HuH-7 (cell line): ENCODE results near the gene NNMT.

Experiments
- DNase-seq: peaks from one replicate; pipeline ENCODE4 v3.0.0; 2011; ENCODE audit warnings: low spot score

The NNMT gene

DNA sequence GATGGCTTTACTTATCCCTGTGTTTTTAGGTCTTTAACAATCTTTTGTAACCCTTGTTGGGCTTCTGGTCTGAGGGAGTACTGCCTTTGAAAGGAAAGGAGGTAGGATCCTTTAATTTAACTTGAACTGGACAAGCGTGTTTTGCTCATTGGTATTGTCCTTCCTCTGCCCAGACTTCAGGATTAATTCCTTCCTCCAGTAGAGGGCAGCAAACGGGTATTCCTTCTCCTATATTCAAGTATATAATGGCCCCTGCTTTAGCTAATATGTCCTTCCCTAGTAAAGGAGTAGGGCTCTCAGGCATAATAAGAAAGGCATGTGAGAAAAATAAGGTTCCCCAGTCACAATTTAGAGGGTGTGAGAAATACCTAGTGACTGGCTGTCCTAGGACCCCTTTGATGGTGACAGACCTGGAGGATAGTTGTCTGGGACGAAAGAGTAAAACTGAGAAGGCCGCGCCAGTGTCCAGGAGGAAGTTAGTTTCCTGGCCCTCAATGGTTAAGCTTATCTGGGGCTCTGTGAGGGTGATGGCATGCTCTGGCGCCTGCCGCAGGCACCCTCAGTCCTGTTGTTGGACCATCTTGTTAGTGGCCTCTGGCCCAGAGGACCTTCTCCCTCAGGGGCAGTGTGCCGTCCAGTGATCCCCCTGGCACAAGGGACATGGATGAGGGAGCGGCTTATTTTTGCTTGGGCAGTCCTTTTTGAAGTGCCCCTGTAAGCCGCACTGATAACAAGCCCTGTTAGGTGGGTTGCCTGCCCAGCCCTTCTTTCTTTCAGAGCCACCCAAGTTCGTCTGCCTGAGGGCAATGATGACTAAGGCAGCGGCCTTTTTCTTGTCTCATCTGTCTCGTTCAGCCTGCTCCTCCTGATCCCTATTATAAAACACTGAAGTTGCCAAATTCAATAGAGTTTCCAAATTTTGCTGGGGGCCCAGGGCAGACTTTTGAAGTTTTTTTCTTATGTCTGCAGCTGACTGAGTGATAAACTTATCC lies 52.3 kb downstream of the NNMT start:
- DNase-seq = no peak

DNA sequence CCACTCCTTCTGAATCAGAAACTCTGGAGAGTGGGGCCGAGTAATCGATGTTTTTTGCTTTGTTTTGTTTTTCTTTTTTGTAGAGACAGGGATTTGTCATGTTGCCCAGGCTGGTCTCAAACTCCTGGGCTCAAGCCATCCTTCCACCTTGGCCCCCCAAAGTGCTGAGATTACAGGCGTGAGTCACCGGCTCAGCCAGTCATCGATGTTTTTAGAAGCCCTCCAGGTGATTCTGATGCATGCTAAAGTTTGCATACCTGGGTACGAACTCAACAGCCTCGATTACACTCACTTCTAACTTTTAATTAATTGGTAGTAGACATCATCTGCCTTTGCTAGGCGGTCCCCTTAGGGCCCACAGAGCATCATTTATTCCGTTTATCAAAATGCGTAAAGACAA lies 53.8 kb downstream of the NNMT start:
- no peak for DNase-seq

DNA sequence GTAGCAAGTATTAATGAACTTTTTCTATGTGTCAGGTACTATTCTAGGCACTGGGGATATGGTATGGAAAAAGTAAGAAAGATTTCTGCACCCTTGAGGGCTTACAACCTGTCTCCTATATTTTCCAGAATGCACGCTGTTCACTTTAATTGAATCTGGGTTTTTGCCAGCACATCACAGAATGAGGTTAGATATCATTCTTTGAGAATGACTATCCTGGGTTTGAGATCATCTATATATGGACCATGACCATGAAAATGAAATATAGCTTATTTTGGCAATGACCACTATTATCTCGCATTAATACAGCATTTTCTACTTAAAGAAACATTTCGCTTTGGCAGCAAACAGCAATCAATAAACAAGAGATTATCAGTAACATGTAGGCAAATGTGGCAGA lies 57.2 kb downstream of the NNMT start:
- no peak for DNase-seq

DNA sequence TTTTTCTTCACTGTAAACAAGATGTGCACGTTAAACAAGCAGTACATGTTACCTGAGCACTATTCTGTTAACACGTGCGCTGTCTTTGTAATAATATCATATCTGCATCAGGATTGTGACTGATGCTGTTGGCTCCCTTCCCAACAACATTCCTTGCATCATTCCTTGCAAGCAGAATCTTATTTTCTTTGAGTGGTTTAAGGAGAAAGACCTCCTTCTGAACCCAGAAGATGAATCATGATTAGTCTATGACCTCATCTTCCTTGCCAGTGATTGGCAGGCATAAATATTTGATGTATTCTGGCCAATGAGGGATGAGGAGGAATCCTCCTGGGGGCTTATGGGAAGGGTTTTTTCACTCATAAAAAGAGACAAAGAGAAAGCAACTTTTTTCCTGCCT lies 57.9 kb downstream of the NNMT start:
- DNase-seq = no peak

GRCh38 chr11:114358716-114359115 lies 62.5 kb downstream of the NNMT start:
- no peak for DNase-seq

DNA sequence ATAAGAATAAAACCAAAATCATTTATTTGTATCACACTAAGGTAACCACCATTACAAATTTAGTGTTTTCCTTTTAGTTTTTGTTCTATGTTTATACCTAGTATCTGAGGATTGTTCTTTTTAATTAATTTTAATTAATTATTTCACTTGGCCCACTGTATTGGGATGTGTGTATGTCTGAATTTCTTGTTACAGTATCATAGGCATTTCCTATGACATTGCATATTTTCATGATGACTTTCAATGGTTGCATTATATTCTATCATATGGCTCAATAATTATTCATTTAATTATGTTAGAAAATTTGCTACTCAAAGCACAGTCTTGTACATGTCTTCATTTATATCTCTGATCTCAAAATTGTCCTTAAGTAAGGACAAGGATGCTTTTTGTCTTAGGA lies 63.1 kb downstream of the NNMT start:
- no peak for DNase-seq

- DNase-seq = no peak
These were observed 66.1 kb downstream of the NNMT start for GRCh38 chr11:114362326-114362725.

DNA sequence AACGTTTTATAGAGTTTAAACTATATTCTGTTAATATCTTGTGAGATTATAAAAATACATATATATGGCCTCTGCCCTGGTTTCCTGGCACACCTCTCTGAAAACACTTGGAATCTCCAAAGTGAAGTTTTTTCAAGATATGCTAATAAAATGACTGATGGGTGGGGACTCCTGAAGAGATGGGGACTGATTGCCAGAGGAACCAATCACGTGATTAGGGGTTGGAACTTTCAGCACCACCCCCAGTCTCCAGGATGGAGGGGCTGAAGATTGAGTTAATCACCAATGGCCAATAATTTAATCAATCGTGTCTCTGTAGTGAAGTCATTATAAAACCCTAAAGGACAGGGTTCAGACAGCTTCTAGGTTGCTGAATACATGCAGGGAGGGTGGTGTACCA lies 66.8 kb downstream of the NNMT start:
- DNase-seq = no peak
